HG03095 (cell line): ENCODE results near the gene COL6A2.
"Not testable (repeated sequence)": the region's sequence is repeated elsewhere in the genome, so short reads cannot be mapped to it uniquely, and the experiment has no call there.

ENCODE experiments used
- ATAC-seq: cut with Tn5 transposase; IDR thresholded peaks from one replicate; pipeline ENCODE4 v1.9.1; 2021; ENCODE audit warnings: moderate library complexity; ENCODE audit not compliant: unreplicated experiment

COL6A2 gene

GRCh38 chr21:46141767-46142581 is 44.1 kb downstream of the COL6A2 start:
- no peak for ATAC-seq

- ATAC-seq: no peak
Observed at GRCh38 chr21:46142582-46143473, 44.9 kb downstream of the COL6A2 start.

GRCh38 chr21:46144464-46145070 is 46.7 kb downstream of the COL6A2 start:
- no peak for ATAC-seq

- ATAC-seq: no peak
Observed at GRCh38 chr21:46145159-46145839, 47.4 kb downstream of the COL6A2 start.

DNA sequence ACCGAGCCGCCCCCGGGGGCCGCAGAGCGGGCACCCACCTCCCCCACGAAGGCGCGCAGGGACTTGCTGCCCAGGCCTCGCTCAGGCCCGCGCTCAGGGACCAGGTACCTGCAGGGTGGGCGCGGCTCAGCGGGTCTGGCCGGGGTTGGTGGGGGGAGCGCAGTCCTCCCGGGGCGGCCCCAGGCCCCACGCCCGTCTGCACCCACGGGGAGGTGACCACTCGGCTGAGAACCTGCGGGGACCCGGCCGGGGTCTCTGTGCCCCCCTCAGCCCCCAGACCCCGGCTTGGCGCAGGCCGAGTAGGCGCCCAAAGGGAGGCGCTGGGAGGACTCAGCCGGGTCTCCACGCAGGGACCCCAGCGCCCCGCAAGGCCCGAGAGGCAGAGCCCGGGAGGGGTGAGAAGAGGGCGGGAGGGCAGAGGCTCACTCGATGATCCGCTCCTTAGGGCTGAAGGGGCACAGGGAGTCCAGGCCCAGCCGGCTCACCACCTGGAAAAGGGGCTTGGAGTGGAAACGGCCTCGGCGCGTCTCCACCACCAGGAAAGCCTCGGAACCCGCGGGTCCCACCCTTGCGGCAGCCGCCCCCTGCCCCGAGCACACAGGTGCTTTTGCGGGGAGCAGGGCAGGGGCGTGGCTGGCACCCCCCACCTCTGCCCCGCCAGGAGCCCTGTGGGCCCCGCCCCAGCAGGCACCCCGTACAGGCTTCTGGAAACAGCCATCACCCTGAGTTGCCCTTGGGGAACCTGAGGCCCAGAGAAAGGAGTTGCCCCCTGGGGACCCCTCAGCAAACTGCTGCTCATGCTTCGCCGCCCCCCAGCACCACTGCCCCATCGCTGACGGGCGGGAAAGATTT is 48.2 kb downstream of the COL6A2 start:
- ATAC-seq: no peak

DNA sequence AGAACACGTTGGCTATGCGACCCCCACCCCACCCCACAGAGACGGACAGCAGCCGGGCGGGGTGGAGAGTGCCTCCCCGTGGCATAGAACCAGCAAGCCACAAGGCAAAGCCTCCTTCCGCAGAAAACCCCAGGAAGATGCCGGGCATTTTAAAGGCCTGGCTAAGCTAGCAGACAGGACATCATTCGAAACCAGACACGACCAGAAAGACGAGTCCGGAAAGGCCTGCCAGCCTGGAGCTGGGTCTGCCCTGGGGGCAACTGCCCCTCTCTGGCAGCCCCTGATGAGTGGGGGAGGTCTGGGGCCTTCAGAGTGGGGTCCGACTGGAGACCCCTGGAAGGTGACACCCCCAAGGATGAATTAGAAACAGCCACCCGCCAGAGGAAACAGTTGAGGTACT is 48.9 kb downstream of the COL6A2 start:
- ATAC-seq: no peak

DNA sequence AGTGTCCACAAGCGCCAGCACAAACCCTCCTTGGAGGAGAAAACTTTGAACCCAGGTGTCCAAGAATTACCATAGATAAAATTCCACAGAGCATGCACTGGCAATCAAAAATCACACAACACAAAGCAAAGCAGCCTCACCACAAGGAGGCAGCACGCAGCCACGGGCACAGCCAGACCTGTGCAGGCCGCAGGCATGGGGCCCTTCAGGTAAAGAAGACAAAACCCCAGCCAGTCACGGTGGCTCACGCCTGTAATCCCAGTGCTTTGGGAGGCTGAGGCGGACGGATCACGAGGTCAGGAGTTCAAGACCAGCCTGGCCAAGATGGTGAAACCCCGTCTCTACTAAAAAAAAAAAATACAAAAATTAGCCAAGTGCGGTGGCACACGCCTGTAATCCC is 49.5 kb downstream of the COL6A2 start:
- not testable (repeated sequence) for ATAC-seq

- ATAC-seq: no peak
Observed at GRCh38 chr21:46148106-46148505, 50.2 kb downstream of the COL6A2 start.

- no peak for ATAC-seq
Observed at GRCh38 chr21:46149205-46149901, 51.4 kb downstream of the COL6A2 start.

DNA sequence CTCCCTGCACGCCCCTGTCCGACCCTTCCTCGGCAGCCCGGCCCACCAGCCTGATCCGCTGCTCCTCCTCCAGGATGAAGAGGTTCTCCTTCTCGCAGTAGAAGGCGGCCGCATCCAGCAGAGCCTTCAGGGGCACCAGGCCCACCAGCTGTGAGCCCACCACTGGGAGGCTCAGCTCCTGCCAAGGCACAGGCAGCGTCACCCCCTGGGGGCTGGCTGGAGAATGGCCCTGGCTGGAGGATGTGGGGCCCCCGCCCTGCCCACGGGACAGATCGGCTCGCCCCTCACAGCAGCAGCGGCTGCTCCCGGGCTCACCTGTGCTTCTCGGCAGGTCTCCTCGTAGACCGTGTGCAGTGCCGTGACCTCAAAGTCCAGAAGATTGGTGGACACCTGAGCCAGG is 52.2 kb downstream of the COL6A2 start:
- no peak for ATAC-seq

DNA sequence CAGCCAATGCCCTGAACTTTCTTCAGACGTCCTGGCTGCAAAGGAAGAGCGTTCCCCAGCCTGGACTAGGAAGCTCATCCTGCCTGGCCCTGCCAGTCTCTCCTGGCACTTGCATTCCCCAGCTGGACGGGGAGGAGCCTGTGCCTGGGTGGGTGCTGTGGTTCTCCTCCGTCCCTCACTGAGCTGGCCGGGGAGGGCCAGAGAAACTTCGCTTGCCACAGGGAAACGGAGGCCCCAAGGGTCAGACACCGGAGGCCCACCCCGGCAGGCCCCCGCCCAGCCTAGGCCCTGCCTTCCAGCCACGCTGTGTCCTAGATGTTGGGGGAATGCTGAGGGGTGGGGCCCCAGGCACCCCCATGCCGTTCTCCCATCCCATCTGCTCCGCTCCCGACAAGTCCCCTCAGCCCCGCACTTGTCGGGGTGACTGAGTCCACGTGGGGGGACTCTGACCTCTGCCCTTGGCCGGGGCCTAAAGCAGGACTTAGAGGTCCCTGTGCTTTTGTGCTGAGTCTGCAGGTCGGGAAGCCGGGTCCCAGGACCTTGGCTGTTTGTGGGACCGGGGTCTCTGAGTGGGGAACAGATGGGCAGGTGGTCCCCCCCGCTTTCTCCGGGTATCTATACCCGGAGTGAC is 52.7 kb downstream of the COL6A2 start:
- no peak for ATAC-seq

DNA sequence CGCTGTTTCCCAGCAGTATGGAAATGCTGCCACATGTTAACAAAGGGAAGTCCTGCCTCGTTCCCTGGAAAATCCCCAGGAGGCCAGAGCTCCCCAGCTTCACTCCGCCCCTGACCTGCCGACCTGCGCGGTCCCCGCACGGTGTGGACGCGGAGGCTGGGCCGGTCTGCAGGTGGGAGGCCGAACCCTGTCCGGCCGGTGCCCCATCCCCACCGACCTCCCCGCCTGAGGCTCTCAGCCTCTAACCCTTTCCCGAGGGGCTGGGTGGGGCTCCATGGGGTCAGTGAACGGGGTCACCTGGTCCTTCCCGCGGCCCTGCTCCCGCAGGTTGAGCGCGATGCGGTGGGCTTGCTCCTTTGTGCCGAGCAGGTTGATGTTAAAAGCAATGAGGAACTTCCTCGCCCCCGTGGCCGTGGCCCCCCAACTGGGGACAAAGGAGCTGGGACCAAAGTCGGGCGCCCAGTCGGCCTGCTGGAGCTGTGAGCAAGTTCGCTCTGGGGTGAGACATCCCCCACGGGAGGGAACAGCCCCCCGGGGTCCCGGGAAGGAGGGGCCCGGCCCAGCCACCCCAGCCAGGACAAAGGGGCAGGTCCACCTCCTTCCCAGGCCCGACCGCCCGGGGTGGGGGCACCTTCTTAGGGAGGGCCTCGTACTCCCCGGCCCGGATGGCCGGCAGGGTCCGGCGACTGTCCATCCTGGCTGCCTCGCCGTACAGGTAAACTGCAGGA is 53.5 kb downstream of the COL6A2 start:
- no peak for ATAC-seq

GRCh38 chr21:46151989-46152926 is 54.3 kb downstream of the COL6A2 start:
- ATAC-seq: no peak

GRCh38 chr21:46152927-46153246 is 55.0 kb downstream of the COL6A2 start:
- no peak for ATAC-seq

DNA sequence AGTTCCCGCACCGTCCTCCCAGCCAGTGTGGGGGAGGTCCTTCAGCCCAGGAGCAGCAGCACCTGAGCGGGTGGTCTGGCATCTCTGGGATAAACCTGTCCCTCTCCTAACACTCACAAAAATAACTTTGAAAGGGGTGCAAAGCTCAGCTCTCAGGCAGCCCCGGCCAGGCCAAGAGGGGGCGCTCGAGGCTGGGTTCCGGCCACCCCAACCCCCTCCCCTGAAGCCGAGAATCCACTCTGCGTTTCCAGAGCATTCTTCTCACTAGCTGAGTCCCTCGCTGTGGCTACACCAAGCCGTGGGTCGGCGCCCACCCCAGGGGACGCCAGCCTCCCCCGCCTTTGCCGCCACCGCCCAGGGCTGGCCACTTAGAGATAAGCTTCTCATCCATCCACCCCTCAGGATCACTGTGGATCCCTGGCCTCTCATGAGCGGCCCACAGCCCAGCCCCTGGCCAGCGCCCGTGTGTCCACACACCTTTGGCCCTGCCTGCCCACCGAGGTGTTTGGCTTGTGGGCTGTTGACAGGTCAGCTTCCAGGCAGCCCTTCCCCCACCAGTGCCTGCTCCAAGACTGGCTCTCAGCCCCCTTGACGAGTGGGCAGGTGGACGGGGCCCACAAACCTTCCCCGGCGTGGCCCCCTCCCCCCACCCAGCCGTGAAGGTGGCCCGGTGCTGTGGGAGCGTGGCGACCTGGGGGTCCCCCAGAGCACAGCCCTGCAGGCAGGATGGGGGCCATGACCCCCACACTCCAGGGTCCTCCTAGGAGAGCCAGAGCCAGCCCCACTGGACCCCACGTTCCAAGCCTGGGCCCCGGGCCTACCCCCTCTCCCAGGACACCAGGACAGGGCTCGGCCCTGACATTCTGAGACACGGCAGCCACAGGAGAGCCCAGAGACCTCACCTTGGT is 55.6 kb downstream of the COL6A2 start:
- no peak for ATAC-seq

DNA sequence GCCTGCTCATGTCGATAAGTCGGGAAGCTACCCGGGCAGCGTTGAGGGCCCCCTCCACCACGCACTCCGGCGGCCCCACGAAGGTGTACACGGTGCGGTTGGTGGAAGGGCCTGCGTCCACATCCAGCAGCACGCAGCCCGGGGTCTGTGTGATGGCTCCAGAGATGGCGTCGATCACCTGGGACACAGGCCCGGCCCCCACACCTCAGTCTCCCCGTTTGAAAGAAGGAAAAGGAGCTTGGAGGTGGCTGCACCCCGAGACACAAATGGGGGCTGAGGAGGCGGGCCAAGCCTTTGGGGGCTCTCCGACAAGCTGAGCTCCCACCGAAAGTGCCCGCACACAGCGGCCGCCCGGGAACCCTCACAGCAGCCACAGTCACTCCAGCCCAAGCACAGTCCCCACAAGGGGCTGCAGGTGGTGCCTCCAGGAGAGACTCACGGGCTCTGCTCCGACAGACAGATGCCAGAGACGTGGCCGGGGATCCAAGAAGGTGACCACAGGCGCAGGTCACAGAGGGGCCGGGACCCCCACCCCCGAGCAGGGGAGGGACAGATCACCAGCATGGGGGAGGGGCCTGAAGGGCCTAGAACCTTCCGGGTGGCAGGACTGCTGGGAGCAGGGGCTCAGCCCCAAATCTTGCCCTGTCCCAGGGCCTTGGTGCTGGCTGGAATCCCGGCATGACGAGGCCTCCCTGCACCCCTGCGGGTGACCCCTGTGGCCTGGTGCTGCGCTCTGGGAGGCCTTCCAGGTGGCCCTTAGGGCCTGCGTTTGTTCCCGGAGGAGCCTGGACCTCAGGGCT is 56.4 kb downstream of the COL6A2 start:
- ATAC-seq: no peak
